T follicular helper cell (primary cell): ENCODE measurements around the gene DOCK6.
A peak's percentile ranks its signal among the peaks of the same experiment; 100 is the strongest.

Experiments used
- DNase-seq: peaks from one replicate; pipeline ENCODE4 v3.0.0-alpha.2; 2020; ENCODE audit warnings: low read depth
- total RNA-seq, 2 experiments: gene quantifications; one replicate each; lab custom pipeline; 2026; lab: John Stamatoyannopoulos, UW

DOCK6 gene, protein sequence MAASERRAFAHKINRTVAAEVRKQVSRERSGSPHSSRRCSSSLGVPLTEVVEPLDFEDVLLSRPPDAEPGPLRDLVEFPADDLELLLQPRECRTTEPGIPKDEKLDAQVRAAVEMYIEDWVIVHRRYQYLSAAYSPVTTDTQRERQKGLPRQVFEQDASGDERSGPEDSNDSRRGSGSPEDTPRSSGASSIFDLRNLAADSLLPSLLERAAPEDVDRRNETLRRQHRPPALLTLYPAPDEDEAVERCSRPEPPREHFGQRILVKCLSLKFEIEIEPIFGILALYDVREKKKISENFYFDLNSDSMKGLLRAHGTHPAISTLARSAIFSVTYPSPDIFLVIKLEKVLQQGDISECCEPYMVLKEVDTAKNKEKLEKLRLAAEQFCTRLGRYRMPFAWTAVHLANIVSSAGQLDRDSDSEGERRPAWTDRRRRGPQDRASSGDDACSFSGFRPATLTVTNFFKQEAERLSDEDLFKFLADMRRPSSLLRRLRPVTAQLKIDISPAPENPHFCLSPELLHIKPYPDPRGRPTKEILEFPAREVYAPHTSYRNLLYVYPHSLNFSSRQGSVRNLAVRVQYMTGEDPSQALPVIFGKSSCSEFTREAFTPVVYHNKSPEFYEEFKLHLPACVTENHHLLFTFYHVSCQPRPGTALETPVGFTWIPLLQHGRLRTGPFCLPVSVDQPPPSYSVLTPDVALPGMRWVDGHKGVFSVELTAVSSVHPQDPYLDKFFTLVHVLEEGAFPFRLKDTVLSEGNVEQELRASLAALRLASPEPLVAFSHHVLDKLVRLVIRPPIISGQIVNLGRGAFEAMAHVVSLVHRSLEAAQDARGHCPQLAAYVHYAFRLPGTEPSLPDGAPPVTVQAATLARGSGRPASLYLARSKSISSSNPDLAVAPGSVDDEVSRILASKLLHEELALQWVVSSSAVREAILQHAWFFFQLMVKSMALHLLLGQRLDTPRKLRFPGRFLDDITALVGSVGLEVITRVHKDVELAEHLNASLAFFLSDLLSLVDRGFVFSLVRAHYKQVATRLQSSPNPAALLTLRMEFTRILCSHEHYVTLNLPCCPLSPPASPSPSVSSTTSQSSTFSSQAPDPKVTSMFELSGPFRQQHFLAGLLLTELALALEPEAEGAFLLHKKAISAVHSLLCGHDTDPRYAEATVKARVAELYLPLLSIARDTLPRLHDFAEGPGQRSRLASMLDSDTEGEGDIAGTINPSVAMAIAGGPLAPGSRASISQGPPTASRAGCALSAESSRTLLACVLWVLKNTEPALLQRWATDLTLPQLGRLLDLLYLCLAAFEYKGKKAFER (N-terminal part only)
- total RNA-seq: 0.66 to 1.3 reads per million in 2 experiments

DNA sequence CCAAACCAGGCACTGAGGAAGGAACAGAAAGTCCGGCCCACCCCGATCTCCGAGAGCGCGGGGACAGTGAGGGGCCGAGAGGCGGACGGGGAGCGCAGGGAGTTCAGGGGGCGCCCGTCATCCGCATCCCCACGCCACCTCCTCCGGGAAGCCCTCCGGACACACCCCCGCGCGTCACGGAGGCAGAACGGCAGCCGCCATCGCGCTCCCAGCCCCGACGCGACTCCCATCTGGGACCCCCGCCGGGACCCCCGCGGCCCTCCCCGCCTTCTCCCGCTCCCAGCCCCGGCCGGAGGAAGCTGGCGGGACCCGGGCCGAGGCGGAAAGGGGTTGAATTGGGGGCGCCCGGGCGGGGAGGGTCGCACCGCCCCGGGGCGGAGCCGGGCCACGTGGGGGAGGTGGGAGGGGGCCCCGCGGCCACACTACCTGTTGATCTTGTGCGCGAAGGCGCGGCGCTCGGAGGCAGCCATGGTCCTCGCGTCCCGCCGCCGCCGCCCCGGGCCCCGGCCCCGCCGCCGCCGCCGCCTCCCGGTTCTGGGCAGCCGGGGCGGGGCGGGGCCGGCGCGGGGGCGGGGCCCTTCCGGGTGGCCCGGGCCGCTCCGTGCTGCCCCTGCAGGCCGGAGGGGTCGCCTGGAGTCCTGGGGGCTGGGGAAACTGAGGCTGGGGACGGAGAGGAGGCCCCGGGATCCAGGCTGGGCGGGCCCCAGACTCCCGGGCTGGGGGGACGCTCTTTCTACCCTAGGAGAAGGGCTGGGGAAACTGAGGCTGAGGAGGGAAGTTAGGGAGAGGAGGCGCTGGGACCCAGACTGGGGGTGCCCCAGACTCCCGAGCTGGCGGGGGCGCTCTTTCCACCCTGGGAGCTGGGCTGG, at the start of gene DOCK6:
Gene DOCK6, minus strand, starts transcription at position 554 of the 869 bp plus-strand sequence. Its CDS starts 84 bp downstream, at position 470.
- no peak for DNase-seq

DNA sequence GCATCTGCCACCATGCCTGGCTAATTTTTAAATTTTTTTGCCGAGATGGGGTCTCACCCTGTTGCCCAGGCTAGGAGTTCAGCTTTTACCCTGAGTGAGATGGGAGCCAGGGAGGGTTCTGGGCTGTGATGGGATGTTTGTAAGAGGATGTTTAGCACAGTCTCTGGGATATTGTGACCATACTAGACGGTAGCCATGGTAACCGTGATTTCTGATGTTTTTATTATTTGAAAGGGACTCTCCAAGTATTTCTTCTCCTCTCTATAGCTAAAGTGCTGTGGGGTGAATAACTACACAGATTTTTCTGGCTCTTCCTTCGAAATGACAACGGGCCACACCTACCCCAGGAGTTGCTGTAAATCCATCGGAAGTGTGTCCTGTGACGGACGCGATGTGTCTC, 44.0 kb upstream of the DOCK6 start:
- DNase-seq: no peak

DNA sequence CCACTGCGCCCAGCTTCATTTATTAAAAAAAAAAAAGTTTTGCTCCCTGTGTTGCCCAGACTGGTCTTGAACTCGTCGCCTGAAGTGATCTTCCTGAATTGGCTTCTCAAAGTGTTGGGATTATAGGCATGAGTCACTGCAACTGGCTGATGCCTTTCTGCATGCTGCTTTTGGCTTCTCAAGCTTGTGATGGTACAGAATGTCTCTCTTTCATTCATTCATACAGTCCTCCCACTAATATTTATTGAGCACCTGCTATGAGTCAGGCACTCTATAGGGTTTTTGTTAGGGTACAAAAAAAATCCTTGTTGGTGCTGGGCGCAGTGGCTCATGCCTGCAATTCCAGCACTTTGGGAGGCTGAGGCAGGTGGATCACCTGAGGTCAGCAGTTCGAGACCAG, 42.6 kb upstream of the DOCK6 start:
- DNase-seq: no peak

DNA sequence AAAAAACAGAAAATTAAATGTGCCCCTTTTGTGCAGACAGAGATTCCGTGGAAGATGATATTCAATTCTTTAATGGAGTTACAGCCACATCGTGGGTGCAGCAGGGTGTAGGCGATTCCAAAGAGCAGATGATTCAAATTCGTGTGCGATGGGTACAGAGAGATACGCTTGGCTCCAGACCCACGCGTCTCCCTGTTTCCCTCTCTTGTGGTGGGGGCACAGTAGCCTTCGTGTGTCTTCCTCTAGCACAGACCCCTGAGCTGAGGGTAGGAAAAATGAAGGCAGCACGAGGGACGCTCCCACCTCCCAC, 38.4 kb upstream of the DOCK6 start:
- no peak for DNase-seq

DNA sequence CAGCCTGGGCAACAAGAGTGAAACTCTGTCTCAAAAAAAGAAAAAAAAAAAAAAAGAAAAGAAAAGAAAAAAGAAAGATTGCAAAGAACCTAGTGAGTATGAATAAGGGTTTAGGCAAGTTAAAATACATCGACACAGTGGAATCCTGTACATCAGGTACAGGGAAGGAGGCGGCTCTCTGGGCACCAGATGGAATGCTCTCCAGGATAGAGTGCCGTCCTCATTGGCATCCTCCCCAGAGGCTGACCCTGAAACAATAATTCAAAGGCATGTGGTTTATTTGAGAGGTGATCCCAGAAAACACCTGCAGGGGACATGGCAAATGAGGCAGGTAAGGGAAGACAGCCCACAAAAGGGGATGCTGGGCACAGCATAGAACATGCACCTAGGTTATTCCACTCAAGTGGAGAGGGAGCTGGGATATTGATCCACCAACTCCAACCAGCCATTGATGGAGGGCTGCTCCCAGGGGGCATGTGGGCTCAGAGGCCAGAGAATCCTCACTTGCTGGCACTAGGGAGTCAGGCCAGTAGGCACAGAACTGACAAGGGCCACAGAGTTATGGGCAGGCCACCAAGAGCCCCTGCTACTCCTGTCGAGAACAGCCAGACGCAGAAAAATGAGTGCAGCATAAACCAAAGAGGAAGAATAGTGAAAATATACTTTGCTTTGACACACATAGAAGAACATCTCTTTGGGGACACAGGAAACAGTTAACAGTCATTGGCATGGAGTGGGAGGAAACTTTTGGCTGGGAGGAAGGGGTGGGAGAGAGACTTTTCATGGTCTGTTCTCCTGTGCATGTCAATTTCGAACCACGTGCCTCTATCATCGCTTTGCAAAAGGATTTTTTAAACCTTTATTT, 37.9 kb upstream of the DOCK6 start:
- DNase-seq: no peak

DNA sequence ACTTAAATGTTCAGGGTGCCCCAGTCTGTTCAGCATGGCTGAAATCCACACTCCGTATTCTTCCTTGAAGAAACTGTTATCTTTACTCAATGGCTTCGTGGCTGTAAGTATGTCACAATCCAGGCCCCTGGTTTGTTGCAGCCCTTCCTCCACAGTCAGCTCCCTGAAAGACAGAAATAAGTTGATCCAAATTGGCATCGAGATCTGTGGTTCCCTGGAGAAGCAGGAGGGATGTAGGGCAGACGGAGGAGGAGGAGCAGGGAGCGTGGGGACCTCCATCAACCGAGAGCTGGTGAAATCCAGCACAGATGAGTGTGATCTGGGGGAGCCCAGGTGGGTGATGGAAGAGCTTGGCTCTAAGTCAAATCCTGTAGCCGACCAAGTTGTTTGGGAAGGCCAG, 33.9 kb upstream of the DOCK6 start:
- no peak for DNase-seq

DNA sequence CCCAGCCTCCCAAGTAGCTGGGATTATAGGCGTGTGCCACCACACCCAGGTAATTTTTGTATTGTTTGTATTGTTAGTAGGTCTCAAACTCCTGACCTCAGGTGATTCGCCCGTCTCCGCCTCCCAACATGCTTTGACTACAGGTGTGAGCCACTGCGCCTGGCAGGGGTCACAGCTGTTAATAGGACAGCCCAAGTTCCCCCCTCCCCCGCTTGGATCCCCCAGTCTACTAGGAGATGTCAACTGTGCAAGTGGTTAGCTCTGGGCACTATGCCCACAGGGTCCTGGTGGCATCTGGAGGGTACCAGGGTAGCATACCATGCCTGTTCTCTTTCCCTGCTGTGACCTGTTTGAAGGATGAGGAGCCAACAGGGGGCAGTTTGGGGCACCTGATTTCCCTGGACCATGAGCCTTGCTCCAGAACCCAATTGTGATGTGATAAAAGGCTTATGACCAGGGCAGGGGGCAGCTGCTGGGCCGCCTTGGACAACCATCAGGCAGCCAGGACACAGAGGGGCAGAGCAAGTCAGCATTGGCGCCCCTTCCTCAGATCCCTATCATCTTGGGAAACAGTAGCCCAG, 33.4 kb upstream of the DOCK6 start, which contains the start of gene TSPAN16:
Gene TSPAN16, plus strand, starts transcription at position 496 of the 581 bp plus-strand sequence. CDS start 138 bp downstream, outside the sequence.
- DNase-seq: no peak

DNA sequence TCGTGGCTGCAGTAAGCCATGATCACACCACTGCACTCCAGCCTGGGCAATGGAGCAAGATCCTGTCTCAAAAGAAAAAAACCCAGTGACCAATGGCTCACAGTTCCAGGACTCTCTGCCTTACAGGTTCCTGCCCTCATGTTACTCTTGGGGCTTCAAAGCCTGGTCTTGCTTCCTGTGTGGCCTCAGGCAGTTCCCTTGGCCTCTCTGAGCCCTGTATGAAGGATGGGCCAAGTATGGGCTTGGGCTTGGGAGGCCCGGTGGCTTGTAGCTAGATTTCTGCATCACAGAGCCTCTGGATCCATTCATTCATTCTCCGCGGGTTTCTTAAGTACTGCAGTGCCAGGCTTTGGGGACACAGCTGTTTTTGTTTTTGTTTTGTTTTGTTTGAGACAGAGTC, 32.9 kb upstream of the DOCK6 start:
- no peak for DNase-seq

DNA sequence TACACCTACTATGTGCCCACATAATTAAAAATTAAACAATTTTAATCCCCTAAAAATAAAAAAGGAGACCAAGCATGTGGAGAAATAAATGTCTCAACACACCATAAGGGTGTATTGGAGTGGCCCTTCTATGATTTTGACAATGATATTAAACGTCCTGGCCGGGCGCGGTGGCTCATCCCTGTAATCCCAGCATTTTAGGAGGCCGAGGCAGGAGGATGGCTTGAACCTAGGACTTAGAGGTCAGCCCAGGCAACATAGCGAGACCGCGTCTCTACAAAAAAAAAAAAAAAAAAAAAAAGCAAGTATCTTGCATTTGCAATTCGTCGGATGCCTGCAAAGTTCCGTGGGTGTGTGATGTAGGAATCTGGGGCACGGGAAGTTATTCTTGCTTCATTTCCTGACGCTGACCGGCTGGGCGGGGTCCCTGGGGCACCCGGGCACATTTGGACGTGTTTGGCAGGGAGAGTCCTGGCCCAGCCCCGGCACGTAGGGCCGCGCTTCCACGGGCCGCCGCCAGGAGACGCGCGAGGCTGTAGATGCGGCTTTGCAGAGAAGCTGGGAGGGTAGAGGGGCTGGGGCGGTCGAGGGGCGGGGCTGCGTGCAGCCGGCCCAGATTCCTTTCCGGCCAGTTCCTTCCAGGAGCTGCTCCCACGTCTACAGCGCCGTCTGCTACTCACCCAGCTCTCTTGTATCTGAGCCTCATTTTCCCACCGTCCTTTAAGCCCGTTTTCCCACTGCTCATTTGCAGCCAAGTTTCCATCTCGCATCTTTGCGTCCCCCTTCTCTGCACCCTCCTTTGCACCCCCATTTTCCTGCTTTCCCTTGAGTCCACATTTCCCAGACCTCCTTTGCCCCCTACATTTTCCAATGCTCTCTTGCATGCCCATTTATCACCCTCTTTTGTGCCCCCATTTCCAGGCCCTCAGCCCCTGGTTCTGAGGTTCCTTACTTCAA, 31.4 kb upstream of the DOCK6 start:
- peak; percentile 64 for DNase-seq

DNA sequence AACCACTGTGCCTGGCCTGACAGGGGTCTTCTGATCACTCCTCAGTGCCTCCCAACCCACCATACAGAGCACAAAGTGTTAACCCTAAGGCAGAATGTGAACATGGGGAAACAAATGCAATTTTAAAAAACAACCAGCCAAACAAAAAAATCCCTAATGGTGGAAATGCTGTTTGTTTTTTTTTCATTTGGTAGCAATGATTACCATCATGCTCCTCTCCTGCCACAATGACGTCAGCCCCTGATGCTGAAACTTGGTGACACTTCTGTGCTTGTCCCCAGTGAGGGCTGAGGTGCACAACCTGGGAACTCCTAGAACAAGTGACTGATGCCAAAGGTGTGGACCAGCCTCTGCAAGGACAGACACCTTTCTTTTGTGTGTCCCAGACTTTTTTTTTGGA, 29.7 kb upstream of the DOCK6 start:
- no peak for DNase-seq

DNA sequence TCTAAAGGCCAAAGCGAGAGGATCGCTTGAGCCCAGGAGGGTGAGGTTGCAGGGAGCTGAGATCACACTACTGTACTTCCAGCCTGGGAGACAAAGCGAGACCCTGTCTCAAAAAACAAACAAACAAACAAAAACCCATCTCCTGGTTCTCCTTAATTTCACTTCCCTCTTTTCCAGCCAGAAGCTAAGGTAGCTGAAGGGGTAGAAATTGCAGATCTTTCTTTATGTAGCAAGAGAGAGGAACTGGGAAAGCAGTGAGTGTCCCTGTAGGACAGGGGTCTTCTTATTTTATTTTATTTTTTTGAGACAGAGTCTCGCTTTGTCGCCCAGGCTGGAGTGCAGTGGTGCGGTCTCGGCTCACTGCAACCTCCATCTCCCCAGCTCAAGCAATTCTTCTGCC, 29.1 kb upstream of the DOCK6 start:
- DNase-seq: no peak

DNA sequence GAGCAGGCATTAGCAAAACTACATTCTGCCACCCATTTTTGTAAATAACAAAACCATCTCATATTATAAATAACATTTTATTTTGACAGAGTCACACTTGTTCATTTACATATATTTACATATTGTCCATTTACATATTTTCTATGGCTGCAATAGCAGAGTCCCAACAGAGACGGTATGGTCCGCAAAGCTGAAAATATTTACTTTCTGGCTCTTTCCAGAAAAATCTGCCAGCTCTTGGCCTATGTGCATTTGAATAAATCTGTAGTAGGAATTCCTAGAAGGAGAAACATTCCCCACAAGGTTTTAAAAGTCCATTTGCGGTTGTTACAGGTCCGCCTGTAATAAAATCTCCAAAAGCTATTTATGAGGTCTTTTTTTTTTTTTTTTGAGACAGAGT, 27.9 kb upstream of the DOCK6 start:
- no peak for DNase-seq

DNA sequence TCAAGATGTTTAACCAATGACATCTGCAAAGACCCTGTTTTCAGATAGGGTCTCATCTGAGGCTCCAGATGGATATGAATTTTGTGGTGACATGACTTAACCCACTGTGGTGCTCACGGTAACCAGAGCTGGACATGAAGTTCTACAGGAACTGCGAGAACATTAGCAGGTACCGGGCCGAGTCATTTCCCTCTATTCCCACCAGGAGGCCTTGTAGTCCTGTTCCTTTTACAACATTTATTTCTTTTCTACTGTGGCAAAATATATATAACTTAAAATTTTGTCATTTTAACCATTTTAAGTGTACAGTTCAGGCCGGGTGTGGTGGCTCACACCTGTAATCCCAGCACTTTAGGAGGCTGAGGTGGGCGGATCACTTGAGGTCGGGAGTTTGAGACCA, 26.0 kb upstream of the DOCK6 start:
- DNase-seq: no peak

DNA sequence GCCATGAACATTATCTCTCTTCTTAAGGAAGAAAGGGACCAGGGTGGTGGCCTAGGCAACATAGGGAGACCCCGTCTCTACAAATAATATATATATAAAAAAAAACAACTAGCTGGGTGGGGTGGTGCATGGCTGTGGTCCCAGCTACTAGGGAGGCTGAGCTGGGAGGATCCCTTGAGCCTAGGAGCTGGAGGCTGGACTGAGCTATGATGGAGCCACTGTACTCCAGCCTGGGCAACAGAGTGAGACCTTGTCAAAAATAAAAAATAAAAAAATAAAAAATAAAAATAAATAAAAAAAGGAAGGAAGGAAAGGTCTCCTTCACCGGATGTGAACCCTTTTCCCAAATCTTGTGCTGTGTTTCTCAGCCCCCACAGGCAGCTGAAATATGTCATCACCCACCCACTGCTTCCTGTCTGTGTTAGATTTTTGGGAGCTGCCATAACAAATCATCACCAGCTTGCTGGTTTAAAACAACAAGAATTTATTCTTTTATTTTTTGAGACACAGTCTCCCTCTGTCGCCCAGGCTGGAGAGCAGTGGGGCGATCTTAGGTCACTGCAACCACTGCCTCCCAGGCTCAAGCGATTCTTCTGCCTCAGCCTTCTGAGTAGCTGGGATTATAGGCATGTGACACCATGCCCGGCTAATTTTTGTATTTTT, 24.1 kb upstream of the DOCK6 start:
- DNase-seq: no peak

DNA sequence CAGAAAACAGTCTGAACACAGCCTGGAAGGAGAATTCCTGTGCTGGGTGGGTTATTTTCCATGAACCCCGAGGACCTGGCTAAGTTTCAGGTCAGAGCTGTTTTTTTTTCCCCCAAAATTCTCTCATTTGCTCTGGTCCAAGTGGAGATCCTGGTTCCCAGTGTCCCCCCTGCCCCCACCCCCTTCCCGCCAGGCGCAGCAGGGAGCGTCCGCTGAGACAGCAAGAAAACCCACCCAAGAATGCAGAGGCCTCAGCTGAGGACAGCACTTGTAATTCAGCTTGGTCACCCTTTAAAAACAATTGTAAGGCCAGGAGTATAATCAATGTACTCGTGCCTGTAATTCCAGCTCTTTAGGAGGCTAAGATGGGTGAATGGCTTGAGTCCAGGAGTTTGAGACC, 22.2 kb upstream of the DOCK6 start:
- no peak for DNase-seq

DNA sequence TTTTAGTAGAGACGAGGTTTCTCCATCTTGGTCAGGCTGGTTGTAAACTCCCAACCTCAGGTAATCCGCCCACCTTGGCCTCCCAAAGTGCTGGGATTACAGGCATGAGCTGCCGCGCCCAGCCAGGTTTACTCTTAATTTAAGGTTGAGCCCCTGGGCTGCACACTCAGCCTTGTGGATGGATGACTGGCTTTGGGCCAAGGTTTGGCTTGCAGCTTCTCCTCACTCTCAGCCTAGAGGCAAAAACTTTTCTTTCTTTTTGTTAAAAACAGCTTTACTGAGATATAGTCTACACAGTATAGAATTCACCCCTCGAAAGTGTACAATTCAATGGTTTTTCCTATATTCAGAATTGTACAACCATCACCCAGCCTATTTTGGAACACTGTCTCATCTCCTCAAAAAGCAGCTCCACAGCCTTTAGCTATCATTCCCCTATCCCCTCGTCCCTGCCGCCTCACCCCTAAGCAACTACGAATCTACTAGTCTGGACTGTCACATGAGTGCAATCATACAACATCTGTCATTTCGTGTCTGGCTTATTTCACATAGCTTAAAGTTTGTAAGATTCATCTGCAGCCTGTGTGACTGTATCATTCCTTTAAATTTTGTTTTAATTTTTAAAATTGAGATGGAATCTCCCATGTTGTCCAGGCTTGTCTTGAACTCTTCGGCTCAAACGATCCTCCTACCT, 19.2 kb upstream of the DOCK6 start:
- DNase-seq: no peak

DNA sequence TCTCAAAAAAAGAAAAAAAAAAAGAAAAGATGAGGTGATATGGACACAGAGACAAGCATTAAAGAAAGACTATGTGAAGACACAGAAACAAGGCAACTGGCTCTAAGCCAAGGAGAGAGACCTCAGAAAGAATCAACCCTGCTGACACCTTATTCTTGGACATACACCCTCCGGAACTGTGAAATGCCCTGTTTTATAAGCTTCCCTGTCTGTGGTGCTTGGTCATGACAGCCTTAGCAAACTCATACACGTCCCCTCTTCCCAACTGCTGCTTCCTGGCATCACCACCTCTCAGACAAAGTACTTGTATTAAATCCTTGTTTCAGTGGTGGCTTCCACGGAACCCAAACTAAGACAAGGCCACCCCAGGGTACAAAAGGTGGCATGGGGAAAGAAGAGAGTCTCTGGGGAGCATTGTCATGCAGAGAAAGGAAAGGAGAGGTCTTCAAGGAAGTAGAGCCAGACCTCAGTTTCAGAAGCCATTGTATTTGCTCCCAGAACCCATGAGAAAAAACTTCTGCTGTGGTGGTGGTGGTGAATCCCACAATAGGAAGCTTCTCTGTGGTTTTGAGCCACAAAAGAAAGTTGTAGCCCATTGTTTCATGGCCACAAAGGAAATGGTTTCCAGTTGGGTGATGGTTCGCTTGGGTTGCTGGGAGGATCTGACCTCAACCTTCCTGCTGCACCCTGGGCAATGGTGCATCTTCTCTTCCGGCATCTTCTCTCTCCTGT, 17.3 kb upstream of the DOCK6 start:
- peak; percentile 12 for DNase-seq
